GM12892 (cell line): ENCODE measurements around the gene NONO.

Experiments used
- POLR2A ChIP-seq: IDR thresholded peaks from 2 replicates; pipeline ENCODE4 v1.6.1; 2011; ENCODE audit warnings: low read depth, low read length, control low read depth
- POLR2AphosphoS5 ChIP-seq: IDR thresholded peaks from 2 replicates; pipeline ENCODE4 v1.6.1; 2011; ENCODE audit warnings: low read depth, low read length, control low read depth

DNA sequence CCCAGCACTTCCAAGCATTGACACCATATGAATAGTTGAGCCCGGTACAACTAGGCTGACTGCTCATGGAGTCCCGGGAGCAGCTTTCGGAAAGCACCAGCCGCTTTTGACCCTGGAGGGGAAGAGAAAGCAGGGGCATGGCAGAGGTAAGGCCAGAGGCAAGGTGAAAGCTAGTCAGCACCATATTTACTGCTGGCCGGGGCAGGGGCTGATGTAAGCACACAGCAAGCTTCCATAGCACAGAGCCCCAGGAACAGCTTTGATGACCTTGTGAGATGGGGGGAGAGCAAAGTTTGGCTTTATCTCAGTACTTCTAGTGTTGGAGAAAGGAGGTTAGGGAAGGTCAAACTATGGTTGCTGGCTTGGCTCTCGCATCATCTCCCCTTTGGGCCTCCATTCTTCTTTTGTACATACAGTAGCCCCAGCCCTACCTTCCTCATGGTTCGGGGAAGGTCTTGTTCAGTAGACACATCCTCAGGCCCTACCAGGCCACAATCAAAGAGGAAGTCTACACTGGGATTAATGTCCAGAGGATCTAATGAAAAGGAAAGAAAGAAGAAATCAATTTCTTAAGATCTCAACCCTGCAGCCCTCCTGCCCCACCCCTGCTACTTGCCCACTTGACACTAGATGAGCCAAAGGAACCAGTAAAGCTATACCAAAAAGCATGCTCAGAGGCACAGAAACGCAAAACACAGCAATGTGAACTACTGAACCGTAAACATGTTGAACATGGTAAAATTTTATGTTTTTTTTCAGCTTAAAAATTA lies 38.9 kb upstream of the NONO start:
- TF ChIP-seq POLR2A (no peak), POLR2AphosphoS5 (no peak)
